NCI-H2227 treated with DMSO at 0.1 percent for 48 hours (cell line): Measurements from ENCODE around the gene IQSEC3.
A peak's percentile ranks its signal among the peaks of the same experiment; 100 is the strongest.

Experiments
- DNase-seq: peaks from one replicate; lab custom pipeline; 2025; lab: John Stamatoyannopoulos, UW

The IQSEC3 gene

DNA sequence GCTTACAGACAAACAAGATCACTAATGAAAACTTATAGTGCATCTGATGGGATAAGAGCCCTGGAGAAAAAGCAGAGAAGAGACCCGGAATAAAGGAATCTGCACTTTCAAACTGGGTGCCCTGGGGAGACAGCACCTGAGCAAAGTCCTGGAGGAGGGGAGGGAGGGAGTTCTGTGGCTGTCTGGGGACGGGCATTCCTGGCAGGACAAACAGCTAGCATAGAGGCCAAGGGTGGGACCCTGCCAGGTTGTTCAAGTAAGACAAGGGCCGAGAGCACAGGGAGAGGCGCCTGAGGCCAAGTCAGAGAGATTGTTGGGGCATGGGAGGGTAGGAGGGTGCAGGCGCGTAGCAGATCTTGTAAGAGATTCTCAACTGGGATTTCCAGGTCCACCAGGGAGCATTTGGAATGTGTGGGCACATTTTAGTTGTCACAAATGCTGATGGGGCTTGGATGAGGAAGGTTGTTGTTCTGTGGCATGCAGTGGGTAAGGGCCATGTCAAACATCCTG is 14.2 kb downstream of the IQSEC3 start:
- DNase-seq = no peak

GRCh38 chr12:82740-83139 is 16.2 kb downstream of the IQSEC3 start:
- DNase-seq = no peak

- no peak for DNase-seq
Measured at GRCh38 chr12:84056-84455, 17.5 kb downstream of the IQSEC3 start.

GRCh38 chr12:85191-85666 is 18.7 kb downstream of the IQSEC3 start:
- no peak for DNase-seq

- no peak for DNase-seq
Measured at GRCh38 chr12:87315-87714, 20.7 kb downstream of the IQSEC3 start.

DNA sequence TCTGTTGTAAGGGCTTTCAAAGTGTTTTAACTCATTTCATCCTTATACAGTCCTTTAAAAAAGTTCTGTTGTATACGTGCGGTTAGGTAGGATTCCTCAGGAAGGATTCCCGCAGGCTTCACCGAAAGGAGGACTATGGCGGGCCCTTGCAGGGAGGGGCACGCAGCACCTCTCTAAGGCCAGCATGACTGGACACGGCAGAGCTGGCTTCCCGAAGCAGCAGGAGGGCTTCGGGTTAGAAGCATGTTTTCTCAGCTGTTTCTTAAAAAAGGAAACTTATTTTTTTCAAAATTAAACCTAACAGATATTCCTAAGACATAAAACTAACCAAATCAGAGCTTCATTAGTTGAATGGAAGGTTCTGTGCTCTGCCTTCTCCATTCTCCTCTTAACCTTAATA is 21.3 kb downstream of the IQSEC3 start:
- DNase-seq = no peak

- DNase-seq = no peak
Measured at GRCh38 chr12:89653-90052, 23.1 kb downstream of the IQSEC3 start.

DNA sequence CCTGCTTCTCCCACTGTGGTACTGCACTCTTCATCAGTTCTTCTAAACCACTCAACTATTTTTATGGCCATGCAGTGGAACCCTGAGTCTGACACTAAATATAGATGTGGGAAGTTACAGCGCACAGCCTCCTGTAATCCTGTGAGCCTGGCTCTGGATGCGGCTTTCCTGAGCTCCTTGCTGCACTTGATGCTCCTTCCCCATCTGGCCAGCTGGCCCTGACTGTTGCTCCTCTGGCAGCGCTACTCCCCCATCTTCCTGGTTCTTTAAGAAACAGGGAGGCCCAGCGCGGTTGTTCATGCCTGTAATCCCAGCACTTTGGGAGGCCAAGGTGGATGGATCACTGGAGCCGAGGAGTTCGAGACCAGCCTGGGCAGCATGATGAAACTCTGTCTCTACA is 24.6 kb downstream of the IQSEC3 start:
- DNase-seq = no peak

GRCh38 chr12:93266-94005 is 26.9 kb downstream of the IQSEC3 start:
- no peak for DNase-seq

- no peak for DNase-seq
Measured at GRCh38 chr12:96543-96942, 30.0 kb downstream of the IQSEC3 start.

DNA sequence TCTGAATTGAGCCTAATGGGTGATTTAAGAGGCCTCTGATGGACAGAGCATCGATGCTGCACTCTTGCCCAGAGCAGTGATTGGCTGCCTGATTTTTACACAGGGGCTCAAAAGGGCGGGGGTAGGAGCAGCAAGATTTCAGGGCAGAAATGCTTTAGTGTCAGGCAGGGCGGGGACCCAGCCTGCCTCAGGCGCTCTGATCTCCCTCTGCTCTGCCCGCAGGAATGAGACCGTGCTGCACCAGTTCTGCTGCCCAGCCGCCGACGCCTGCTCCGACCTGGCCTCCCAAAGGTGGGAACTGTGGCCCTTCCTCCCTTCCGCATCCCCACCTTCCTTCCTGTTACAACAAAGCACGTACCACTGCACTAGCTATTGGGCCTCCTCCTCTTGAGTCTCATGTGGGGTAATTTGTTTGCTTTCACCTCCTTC is 32.4 kb downstream of the IQSEC3 start:
- no peak for DNase-seq

DNA sequence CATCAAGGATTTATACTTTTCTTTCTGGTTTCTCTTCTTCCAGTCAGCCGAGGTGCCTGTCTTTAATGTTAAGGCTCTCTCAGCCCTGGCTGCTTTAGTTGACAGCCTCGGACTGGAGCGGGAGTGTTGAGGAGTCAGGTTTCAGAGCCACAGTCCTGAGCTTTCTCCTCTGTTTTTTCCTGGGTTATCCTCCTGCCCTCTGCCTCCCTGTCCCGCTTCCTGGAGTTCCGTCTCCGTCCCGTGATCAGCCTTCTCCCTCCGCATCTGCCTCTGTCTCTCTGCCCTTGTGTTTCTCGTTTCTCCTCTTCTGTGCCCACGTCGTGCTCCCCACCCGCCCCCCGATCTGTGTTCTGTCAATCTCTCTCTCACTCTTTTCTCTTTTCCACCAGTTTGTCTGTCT is 33.0 kb downstream of the IQSEC3 start:
- no peak for DNase-seq

- no peak for DNase-seq
Measured at GRCh38 chr12:101969-102878, 35.7 kb downstream of the IQSEC3 start.

DNA sequence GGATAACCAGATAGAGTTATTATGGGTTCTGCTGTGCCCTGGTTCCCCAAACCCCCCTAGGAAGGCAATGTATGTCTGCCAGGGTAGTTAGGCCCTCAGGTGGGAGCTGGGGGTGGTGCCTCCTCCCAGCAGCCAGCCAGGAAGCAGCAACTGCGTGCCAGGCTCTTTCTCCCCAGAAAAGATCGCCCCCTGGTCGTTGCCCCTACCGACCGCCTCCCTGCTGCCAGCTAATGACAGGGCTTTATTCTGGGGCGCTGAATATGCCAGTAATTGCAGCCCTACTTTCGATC is 36.3 kb downstream of the IQSEC3 start:
- no peak for DNase-seq

DNA sequence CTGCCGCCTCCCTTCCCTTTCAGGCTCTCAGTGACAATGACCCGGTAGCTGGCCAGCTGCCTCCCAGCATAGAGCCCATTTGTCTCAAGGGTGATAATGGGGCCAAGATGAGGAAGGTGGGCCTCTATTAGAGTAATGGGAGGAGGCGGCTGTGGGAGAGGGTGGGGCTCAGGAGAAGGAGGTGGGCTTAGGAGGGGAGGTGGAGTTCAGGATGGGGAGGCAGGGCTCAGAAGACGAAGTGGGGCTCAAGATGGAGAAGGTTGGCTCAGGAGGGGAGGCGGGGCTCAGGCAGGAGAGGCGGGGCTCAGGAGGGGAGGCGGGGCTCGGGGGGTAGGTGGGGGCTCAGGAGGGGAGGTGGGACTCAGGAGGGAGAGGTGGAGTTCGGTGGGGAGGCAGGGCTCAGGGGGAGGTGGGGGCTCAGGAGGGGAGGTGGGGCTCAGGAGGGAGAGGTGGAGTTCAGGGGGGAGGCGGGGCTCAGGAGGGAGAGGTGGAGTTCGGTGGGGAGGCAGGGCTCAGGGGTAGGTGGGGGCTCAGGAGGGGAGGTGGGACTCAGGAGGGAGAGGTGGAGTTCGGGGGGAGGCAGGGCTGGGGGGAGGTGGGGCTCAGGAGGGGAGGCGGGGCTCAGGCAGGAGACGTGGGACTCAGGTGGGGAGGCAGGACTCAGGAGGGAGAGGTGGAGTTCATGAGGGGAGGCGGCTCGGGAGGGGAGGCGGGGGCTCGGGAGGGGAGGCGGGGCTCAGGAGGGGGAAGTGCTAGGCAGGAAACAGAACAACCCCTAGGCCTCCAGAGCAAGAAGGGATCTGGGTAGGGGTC is 36.8 kb downstream of the IQSEC3 start:
- DNase-seq = peak; percentile 27

GRCh38 chr12:104551-105081 is 38.0 kb downstream of the IQSEC3 start:
- DNase-seq = no peak

- no peak for DNase-seq
Measured at GRCh38 chr12:105696-106095, 39.1 kb downstream of the IQSEC3 start.

DNA sequence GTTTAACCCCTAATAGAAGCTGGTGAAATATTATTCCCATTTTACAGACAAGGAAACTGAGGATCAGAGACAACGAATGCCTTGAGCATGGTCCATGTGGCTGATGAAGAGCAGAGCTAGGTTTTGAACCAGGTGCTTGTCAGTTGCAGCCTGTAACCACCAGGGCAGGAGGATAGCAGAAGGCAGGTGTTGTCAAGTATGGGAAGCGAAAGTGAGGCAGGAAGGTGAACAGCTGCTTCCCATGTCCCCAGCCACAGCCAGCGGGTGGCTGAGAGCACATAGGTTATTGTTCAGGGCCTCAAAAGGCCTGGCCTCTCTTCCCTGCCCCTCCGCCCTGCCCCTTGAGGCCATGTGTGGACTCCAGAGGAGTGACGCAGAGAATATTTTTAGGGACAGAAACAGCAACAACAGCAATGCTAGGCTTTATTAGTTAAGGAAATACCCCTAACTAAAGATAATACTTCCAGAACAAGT is 39.6 kb downstream of the IQSEC3 start:
- DNase-seq = no peak

DNA sequence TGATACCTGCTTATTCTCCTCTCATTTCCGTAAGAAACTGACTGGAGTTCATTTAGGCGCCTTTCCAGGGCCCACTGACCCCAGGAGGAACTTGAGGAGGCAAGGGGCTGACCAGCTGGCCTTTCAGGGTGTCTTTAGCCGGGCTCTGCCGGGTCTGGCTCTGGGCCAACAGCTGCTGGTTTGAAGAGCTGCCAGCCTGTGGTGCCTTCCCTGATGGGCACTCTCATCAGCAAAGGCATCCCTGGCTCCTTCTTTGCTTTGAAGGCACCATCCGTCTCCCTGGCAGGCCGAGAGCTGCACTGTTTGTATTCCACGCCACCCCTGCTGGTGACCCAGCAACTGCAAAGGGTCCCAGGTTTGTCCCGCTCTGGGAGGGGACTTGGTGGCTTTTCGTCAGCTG is 42.0 kb downstream of the IQSEC3 start:
- no peak for DNase-seq

- DNase-seq = no peak
Measured at GRCh38 chr12:109446-109845, 42.9 kb downstream of the IQSEC3 start.

GRCh38 chr12:109872-110271 is 43.3 kb downstream of the IQSEC3 start:
- no peak for DNase-seq
